GM23248 (cell line): ENCODE measurements around the gene UBN1.

ENCODE experiments used
- EZH2 ChIP-seq: fragments of 200-600 bp; sonication (generic); IDR thresholded peaks from 2 replicates; pipeline ENCODE4 v1.6.1; 2018; ENCODE audit warnings: antibody characterized with exemption, mild to moderate bottlenecking; ENCODE audit not compliant: insufficient read depth, poor library complexity, severe bottlenecking
- EZH2phosphoT487 ChIP-seq: fragments of 200-600 bp; sonication (generic); IDR thresholded peaks from 2 replicates; pipeline ENCODE4 v1.6.1; 2018; ENCODE audit warnings: antibody characterized with exemption, moderate library complexity, mild to moderate bottlenecking, low read depth; ENCODE audit not compliant: insufficient read depth

GRCh38 chr16:4920826-4921225 is 73.5 kb downstream of the UBN1 start:
- TF ChIP-seq EZH2 (no peak), EZH2phosphoT487 (no peak)
